Epithelial cell of prostate (primary cell): Measurements from ENCODE around the gene LAPTM5.
"Not testable (repeated sequence)": the region's sequence is repeated elsewhere in the genome, so short reads cannot be mapped to it uniquely, and the experiment has no call there.

Experiments
- DNase-seq: peaks from one replicate; pipeline ENCODE4 v3.0.0-alpha.2; 2011; ENCODE audit warnings: low read depth, low spot score
- H3K27ac ChIP-seq: fragments of 450-650 bp; 2 replicates; pipeline ENCODE4 v1.5.1; 2017; ENCODE audit warnings: mild to moderate bottlenecking

LAPTM5 gene, protein sequence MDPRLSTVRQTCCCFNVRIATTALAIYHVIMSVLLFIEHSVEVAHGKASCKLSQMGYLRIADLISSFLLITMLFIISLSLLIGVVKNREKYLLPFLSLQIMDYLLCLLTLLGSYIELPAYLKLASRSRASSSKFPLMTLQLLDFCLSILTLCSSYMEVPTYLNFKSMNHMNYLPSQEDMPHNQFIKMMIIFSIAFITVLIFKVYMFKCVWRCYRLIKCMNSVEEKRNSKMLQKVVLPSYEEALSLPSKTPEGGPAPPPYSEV

DNA sequence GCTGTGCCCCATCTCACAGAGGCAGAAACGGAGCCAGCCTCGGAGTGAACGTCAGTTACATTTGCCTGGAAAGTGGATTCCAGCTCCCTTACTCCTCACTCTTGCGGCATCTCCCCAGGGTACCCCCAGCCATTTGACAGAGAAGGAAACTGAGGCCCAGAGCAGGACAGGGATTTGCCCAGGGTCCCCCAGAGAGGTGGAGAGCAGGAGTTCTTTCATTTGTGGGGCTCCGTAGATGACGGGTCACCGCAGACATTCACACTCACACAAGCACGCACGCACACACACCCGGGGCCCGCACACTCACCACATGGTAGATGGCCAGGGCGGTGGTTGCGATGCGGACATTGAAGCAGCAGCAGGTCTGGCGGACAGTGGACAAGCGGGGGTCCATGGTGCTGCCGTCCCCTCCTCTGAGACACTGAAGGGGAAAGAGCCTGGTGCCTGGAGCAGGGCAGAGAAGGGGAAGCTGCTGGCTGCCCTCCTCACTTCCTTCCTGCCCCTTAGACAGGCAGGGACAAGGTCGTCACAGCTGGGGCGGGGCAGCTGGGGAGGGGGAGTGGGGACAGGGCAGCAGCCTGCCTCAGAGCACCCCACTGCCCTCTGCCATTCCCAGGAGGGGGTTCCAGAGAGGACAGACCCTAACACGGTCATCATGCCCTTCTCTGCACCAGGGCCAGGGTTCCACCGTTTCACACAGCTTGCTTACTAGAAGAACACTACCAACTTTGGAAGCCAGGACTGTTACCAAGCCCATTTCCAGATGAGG, at the start of gene LAPTM5:
TSS of gene LAPTM5 (minus strand) at position 423 of the 769 bp plus-strand sequence. CDS start at position 394, 29 bp downstream.
- no peak for DNase-seq

DNA sequence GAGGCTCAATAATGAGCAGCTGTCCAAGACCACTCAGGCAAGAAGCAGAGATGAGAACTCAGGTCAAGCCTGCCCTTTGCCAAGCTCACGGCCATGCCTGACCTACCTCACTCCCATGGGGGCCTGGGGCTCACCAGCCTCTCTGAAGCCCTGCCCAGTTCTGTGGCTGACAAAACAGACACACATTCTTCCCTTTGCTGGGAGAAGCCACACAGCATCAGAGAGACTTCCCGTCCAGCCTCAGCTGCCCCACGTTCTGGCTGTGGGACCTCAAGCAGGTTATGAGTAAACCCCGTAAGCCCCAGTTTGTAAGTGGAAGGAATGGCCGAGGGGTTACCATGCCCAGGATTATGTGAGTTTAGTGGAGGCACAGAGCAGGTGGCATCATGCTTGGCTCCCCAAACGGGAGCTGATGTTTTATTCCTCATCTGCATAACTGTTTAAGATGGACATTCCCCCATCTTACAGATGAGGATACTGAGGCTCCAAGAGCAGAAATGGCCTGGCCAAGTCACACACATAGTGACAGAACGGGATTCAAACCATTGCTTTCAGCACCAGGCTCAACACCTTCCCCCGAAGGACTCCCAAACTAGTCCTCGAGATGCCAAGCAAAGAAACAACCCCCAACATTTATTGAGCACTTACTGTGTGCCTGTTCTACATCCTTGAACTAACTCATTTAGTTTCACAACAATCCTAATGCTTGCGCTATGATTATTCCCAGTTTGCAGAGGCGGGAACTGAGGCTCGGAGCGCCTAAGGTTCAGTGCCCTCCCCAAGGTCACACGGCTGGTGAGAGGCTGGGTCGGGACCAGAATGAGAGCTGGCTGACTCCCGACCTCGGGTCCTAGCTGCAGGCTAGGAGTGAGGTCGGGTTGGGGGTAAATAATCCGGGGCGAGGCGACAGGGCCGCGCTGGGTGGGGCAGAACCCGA, 49.1 kb upstream of the LAPTM5 start:
- no peak for DNase-seq

More for the DNA sequence above, at the start of gene LAPTM5:
- H3K27ac ChIP-seq: peak within 1 kb of the TSS; percentile 46

DNA sequence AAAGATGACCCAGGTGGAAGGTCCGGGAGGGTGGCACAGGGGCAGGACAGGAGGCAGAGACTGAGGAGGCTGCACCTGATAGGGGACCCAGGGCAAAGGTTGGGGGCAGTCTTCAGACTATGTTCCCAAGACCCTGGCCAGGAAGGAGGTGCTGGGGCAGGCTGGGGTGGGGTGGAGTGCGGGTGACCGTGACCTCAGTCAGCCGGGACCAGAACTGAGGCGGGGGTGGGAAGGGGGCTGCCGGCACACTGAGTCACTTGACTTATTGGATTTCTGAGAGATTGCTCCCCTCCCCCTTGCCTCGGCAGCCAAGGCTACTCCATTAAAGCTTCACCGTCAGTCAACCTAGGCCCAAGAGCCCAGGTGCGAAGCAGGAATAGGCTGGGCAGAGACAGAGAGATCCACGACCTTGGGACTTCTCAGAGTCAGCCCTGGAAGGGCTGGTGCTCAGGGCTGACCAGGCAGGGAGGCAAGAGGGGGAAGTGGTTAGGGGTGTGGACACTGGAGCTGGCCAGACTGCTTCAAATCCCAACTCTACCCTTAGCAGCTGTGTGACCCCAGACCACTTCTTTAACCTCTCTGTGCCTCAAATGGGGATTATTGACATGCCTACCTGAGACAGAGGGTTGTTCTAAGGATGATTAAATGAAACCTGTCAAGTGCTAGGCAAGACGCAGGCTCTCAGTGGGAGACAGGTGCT, 47.9 kb upstream of the LAPTM5 start:
- no peak for DNase-seq

More for the DNA sequence above, 49.1 kb upstream of the LAPTM5 start:
- no peak overlapping the region for H3K27ac ChIP-seq

DNA sequence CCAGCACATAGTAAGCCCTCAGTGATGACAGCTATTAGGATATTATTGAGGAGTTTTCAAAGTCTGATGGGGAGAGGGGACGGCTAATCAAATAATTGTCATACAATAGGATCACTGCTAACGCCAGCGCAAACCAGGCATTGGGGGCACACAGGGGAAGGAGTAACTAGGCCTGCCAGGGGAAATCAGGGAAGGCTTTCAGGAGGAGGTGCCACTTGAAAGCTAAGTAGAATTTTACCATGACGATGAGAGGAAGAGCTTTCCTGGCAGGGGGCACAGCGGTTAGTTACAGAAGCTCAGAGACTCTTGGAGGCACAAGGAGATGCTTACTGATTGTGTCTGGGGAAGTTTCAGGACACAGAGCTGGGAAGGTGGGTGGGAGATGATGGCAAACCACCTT, 47.2 kb upstream of the LAPTM5 start:
- no peak overlapping the region for H3K27ac ChIP-seq
- no peak for DNase-seq

More for the DNA sequence above, 47.9 kb upstream of the LAPTM5 start:
- H3K27ac ChIP-seq: no peak overlapping the region

DNA sequence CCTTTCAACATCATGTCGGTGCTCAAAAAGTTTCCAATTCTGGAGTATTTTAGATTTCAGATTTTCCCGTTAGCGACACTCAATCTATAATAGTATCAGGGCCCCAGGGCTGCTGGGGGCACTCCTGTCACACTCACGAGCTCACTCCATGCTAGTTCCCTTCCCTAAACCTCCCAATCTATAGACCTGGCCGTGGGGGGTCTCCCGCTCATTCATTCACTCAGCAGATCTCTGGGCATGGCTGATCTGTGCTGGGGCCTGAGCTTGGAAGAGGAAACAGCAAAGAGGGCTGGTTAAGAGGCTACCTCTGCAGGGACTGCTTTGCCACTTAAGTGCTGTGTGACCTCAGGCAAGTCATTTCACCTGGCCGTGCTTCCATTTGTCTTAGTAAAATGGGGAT, 46.8 kb upstream of the LAPTM5 start:
- no peak overlapping the region for H3K27ac ChIP-seq
- no peak for DNase-seq

DNA sequence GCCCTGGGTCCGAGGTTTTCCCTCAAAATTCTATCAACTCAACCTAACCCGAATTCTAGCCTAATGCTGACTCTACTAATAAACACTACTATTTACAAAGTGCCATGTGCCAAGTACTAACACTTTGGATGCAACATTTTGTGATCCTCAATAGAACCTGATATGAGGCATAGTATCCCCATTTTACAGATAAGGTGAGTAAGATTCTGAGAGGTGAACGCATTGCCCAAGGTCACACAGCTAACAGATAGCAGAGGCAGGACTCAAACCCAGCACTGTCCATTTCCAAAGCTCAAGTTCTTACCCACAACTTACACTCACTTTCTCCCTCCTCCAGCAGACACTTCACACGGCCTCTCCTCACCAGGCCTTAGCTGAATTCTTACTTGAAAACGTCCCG, 46.0 kb upstream of the LAPTM5 start:
- DNase-seq: no peak
- no peak overlapping the region for H3K27ac ChIP-seq

DNA sequence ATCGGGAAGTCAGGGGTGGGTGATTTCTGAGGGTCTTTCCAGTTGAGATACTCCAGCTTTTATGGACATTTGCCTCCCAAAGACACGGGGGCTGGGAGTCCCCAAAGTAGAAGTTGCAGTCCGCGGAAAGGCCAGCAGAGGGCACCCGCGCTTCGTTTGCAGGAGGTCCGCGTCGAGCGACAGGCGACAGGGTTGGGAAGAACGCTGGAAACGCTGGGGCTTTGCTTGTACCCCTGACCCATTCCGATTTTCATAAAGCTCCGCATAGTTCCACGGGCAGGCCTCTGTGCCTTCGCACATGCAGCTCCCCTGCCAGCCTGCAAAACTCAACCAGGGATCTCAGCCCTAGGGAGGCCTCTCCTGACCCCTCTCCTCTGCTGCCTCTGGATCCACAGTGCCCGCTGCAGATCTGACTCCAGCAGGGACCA, 44.2 kb upstream of the LAPTM5 start:
- no peak for DNase-seq
- H3K27ac ChIP-seq: no peak overlapping the region

DNA sequence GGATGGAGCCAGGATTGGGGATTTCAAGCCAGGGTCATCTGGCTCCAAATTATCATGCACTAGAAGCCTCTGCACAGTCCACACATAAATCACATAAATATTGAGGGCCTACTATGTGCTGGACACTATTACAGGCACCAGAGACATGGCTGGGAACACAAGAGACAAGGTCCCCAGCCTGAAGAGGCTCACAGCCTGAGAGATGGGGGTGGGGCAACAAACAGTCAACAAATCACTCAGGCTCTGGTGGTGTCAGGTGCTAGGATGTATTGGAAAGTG, 41.6 kb upstream of the LAPTM5 start:
- H3K27ac ChIP-seq: no peak overlapping the region

DNA sequence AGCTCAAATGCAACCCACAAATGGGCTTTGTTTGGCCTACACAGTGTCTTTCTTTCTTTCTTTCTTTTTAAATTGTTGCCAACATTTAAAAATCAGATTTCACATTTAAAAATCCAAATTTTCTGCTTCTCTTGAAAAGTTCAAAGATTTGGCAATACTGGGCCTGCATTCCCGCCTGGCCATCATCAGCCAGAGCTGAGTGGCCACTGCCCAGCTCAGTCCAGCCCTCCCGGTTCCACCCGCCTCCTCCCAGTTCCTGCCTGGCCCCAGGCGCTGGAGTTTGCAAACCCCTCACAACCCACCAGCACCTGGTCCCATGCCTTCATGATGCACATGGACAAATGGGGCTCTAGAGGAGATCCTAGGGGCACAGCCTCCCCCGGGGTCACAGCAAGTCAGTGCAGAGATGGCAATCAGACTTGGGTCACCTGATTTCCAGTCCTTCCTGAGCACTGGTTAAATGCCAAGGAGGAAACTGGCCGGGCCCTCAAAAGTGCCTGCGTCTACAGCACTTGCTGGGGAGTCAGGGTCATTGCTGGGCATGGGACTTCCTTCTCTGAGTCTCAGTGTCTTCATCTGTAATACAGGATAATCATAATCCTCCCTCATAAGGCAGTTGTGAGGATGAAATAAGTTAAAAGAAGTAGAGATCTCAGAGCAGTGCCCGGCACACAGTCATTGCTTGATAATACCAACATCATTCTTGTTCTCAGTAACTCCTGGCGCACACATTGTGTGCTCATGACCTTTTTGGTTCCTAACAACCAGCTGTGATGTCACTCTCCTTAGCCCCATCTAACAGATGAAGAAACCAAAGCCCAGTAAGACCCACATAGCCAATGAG, 41.0 kb upstream of the LAPTM5 start:
- H3K27ac ChIP-seq: no peak overlapping the region
- no peak for DNase-seq

More for the DNA sequence above, 41.6 kb upstream of the LAPTM5 start:
- DNase-seq: no peak

DNA sequence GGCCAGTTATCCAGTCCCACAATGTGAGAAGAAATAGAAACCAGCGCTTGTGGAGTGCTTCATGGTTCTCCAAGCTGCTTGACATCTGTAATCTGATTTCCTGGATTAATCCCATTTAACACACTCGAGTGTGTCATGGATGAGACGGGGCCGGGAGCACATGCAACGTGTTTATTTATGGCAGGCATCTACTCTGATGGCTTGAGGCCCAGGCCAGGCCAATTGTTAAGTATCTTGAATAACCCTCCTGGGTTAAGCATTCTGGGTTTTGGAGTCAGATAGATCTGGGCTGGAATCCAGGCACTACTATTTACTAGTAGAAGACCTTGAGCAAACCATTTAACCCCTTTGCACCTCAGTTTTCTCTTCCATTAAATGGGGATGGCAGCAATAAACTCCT, 37.5 kb upstream of the LAPTM5 start:
- no peak for DNase-seq
- H3K27ac ChIP-seq: no peak overlapping the region

DNA sequence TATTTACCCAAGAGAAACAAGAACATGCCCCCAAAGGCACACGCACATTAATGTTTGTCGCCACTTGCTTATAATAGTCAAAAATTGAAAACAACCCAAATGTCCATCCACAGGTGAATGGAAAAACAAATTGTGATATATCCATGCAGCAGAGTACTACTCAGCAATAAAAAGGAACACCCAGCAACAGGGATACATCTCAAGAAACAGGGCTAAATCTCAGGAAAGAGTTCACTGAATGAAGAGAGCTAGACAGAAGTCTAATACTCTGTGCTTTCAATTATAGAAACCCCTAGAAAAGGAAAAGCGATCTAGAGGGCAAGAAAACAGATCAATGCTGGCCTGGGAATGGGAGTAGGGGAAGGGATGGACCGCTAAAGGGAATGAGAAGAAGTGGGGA, 36.7 kb upstream of the LAPTM5 start:
- no peak for DNase-seq
- H3K27ac ChIP-seq: no peak overlapping the region

DNA sequence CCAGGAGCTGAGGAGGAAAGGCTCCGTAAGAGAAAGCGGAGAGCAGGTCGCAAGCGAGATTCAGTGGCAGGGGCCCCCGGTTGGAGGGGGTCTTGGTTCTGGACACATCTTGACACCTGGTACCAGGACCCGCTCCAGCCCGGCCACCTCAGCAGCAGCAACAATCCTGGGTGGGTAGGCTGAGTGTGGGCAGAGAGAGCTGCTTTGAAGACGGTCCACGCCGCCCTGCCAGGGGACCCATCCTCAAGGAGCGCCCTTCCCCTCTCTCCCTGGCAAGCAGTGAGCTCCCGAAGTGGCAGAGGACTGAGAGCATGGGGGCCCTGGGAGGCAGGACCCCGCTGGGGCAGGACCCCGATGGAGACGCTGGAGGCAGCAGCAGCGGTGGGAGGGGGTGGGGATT, 35.6 kb upstream of the LAPTM5 start:
- no peak for DNase-seq

DNA sequence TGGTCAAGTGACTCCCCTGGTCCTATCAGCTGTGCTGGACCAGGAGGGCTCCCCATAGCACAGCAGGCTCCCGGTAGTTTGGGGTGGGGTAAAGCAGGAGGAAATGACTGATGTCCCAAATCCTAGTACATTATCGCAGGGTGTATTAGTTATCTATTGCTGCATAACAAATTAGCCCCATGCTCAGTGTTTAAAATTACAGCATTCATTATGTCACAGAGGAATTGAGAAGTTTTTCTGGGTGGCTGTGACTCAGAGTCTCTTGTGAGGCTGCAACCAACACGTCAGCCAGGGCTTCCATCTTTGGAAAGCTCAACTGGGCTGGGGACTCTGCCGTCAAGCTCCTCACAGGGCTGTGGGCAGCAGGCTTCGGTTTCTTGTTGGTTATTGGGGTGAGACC, 34.3 kb upstream of the LAPTM5 start:
- no peak for DNase-seq
- no peak overlapping the region for H3K27ac ChIP-seq

More for the DNA sequence above, 35.6 kb upstream of the LAPTM5 start:
- no peak overlapping the region for H3K27ac ChIP-seq

DNA sequence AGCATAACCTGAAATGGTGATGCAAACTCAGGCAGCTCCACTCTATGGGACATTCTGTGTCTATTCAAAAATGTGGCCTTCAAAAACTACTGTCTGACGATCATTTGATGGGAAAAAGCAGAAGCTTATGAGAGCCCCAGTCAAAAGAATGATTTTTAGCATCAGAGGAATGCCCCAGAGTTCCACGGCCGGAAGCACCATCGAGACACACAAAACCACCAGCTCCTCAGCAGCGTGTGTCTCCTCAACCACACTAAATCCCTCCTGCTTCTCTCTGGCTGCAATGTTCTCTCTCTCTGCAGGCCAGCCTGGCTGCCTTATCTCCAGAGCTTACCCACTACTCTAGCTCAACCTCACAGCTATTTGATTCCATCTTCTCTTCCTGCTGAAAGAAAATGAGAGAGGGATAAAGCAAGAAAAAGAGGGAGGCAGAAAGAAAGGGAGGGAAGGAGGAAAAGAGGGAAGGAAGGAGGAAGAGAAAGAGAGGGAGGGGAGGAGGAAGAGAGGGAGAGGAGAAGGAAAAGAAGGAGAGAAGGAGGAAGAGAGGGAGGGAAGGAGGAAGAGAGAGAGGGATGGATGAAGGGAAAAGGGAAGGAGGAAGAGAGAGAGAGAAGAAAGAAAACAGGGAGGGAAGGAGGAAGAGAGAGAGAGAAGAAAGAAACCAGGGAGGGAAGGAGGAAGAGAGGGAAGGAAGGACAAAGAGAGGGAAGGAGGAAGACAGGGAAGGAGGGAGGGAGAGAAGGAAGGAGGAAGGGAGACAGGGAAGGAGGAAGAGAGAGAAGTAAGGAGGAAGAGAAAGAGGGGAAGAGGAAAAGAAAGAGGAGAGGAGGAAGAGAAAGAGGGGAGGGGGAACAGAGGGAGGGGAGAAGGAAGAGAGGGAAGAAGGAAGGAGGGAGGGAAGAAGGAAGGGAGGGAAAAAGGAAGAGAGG, 33.5 kb upstream of the LAPTM5 start:
- no peak overlapping the region for H3K27ac ChIP-seq

DNA sequence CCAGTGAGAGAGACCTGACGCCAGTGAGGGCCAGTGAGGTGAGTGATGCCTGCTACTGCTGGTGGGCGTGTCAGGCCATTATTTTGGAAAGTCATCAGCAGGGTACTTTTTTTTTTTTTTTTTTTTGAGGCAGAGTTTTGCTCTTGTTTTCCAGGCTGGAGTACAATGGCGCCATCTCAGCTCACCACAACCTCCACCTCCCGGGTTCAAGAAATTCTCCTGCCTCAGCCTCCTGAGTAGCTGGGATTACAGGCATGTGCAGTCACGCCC, 32.6 kb upstream of the LAPTM5 start:
- DNase-seq, H3K27ac ChIP-seq: not testable (repeated sequence)

More for the DNA sequence above, 33.5 kb upstream of the LAPTM5 start:
- DNase-seq: no peak

DNA sequence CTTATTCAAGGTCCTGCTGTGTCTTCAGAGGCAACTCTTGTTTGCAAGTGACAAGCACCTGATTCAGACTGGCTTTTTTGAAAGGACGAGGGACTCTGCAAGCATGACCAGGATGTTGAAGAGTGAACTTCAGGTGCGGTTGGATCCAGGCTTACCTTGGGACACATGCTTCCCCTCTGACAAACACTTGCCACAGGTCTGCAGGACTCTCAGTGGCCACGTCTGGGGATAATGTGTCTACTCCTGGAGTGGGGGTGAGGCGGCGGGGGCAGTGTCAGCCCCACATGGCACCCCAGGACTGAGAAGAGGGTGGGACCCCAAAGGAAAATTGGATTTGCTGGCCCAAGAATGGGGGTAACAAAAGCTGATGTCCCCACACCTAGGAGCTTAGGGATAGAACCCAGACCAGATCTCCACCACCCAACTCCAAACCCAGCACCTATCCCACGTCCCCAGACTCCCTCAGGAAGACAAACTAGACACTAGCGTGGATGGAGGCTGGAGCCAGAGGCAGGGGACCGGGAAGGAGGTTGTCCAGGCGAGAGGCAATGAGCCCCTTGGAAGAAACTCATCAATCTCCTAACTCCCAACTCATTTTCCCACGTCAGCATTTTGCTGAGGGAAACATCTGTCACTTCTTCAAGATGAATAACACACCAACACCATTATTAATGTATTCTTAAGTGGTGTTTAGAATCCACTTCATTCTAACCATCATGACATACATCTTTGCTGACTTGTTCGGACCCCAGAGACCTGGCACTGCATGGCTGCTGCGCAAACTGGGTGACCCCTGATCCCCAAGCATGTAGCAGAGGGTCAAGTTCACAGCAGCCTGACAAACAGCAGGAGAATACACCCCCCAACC, 32.0 kb upstream of the LAPTM5 start:
- H3K27ac ChIP-seq: no peak overlapping the region
- DNase-seq: no peak

DNA sequence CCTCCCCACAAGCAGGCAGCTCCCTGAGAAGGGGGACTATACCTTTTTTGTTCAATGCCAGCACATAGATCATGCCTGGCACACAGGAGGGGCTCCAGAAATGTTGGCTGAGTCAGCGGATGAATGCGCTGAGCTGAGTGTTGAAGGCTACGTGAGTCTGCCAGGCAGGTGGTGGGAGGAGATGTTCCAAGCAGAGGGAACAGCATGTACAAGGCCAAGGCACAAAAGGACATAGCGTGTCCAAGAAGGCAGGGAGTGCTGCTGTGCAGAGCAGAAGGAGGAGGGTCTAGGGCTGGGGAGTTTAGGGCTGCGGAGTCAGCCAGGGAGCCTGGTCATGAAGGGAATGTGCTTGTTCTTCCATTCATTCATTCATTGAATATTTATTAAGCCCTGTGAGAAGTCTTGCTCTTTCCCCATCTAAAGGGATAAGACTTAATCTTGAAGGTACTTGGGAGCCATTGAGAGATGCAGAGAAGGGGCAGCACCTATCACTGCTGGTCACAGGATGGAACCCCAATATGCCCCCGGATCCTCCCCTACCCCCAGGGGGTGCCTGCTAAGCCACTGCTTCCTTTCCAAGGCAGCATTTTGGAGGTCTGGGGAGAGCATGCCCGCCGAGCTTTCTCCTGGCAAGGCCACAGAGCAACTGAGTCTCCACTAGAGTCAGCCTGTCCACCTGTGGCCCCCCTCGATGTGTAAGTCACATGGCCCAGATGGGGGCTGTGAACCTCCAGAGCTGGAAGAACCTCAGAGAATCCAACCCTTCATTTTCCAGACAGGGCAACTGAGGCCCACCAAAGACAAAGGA, 31.2 kb upstream of the LAPTM5 start:
- no peak for DNase-seq
- no peak overlapping the region for H3K27ac ChIP-seq
